HG03066 (cell line): Measurements from ENCODE around the gene SNRPB2.
A peak's percentile ranks its signal among the peaks of the same experiment; 100 is the strongest.

Experiments
- ATAC-seq: cut with Tn5 transposase; IDR thresholded peaks from one replicate; pipeline ENCODE4 v1.9.1; 2021; ENCODE audit warnings: low read depth; ENCODE audit not compliant: unreplicated experiment

SNRPB2 gene

DNA sequence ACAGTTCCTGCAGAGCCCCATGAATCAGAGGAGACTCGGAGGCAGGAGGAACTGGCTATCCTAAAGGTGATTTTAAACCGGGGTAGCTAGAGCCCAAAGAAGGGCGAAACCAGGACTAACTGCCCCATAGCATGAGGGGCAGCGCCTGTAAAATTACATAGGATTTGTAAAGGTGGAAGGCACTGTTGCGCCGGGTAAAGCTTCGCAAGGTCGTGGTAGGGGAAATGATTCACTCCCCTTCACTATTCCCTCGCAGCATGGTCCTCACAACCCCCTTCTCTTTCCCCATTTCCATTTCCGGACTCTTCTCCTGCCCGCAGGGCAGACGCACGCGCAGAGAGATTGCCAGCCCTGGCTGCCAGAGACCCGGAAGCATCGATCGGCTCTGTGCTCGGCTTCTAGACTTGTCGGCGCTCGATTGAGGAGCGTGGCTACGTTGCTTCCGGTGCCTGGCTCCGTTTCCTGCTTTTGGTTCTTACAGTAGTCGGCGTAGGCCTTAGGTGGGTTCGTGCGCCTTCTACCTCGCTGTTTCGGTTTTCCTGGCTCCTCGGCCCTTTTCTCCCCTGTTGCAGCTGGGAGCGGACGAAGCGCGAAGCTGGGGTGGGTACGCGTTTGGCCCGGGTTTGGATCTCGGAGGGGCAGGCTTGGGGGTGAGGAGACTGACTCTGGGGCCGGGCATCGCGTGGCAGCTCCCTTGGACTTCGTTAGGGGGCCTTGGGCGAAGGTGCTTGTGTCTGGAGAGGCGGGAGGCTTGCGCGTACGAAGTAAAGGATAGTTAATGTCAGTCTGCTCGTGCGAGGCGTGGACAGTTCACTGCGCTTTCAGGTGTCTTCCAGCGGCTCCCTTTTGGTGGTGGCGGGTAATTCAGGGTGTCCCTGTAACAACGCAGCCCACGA is at the start of gene SNRPB2:
Gene SNRPB2 (plus strand): TSS at position 462 of the 896 bp plus-strand sequence. CDS start 1,677 bp downstream, outside the sequence.
- peak; percentile 99 for ATAC-seq

DNA sequence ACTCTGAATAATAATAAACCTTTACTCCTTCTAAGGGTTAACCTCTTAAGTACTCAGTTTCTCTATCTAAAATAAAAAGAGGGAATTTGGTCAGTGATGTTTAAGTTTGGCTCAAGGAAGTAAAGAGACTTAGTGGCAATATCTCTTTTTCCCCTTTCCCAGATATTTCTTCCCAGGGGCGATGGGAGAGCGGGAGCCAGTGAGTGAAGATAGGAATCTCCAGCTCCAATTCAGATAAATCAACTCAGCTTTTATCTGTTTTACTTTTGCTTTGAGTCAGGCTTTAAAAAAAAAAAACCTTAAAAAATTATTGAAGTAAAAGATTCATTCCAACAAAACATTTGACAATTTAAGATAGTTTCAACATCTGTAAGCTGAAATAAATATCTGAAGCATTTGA is 45.4 kb upstream of the SNRPB2 start:
- no peak for ATAC-seq

DNA sequence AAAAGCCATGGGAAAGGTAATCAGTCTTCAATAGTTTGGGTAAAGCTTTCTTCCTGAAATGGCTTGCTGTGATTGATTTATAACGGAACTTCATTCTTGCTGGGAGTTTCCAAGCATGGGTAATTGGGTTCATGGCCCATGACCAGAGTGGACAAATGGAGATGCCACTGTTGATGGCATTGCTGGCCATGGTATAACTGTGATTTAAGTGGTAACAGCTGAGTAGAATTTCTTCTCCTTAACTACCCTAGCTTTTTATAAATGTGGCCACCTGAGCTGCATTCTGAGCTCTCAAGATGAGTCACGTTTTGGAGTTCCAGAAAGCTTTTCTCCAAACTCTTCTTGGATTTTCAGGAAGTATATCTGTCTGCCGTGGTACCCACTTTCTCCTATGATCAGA is 39.9 kb upstream of the SNRPB2 start:
- ATAC-seq: no peak

DNA sequence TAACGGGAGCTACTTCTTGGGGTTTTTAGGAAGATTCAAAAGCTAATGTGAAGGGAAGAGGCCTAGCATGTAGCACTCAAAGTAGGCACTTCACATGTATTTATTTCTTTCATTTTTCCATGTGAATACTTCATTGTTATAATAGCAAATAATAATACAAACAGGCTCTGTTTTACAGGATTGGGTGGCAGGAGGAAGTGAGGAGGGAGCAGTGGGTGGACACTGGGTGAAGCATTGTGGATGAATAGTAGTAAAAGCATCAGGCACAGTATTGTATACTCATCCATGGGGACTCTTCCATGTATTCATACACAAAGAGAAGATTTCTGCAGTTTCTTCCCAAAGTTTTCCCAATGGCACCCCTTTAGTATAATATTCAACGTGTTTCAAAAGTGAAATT is 38.4 kb upstream of the SNRPB2 start:
- ATAC-seq: no peak

DNA sequence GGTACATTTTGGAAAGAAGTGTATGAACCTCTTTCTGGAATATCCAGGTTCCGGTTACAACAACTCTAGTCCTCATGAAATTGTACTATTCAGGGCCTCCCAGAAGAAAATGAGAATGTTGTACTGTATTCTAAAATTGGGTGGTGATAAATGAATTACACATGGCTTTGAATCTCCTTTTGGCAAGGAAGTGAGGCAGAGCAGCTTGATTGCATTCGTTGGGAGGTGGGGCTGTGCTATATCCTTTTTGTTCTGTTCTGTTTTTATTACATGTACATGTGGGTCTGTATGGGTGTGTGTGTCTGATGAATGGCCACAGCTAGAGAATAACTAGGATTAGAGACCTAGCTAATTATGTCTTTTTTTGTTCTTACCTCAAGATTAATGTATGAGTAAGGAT is 37.8 kb upstream of the SNRPB2 start:
- ATAC-seq: no peak

DNA sequence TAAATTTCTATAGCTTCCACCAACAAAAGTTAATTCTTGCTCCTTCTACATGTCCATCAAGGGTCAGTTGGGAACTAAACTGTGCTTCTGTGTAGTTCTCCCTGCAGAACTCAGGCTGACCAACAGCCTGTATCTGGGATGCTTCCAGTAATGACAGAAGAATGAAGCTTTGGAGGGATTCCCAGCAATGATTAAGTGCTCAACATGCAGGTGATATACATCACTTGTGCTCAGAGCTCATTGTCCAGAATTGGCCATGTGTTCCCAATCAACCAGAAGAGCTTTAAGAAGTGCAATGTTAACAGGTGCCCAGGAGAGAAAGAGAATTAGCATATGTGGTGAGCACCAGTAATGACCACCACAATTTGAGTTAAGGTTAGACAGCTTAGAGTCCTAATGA is 37.4 kb upstream of the SNRPB2 start:
- no peak for ATAC-seq

DNA sequence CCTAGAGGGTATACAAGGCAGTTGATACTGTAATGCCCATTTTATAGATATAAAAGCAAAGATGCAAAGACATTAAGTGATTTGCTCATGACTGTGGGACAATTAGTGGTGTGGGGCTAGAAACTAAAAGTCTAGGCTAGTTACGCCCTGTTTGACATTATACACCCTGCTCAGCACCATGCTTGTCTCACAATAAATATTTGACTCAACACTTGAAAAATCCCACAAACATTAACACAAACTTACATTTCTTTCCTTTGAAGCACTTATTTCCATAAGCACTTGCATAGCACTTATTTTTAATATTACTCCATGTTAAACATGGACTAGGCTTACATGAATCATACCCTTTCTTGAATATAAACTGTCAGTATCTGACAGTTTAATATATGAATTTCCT is 36.5 kb upstream of the SNRPB2 start:
- ATAC-seq: no peak

DNA sequence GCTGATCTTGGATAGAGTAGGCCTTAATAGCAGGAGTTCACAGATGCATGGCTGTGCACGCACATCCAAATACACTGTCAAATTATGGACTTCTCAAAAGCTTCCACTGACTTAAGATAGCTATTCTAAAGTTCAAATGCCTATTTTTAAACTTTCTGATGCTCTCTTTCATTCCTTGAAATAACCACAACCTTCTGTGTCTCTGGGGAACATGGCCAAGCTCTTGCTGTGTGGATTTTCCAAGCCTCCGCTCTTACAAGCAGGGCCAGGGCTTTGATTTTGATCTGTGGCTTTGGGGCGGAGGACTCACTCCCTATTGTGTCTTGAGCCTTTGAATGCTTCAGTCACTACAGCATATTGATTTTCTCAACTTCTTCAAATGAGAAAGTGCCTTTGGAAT is 35.7 kb upstream of the SNRPB2 start:
- no peak for ATAC-seq

DNA sequence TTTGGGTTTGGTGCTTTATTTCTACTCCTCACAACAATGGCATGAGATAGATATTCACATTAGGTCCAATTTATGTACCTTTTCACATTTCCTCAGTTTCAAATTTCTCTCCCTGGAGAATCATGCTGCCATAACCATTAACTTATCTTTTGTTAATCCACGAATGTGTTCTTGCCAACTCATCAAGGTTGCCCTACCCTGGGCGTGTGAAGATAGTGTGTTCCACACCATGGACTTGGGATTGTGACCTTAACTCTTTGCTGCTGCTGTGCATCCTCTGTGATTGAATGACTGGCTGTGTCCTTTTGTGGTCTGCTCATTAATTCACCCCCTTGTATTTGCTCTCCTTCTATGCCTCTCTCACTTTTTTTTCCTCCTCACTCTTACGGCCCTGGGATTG is 34.2 kb upstream of the SNRPB2 start:
- ATAC-seq: no peak

DNA sequence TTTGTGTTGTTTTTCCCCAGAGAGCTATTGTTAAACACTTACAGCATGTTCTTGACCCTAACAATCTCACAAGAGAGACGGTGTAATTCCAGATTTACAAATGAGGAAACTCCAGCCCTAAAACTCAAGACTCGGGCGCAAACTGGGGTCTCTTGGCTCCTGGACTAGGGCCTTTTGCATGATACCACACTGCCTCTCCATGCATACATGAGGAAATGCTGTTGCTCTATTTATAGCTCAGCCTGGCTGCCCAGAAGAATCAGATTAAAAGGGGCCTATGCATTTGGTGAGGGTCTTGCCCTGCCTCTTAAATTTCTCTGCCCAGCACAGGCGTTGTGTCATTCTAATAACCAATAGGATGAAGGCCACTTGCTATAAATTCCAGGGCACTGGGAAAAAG is 30.5 kb upstream of the SNRPB2 start:
- ATAC-seq: no peak

DNA sequence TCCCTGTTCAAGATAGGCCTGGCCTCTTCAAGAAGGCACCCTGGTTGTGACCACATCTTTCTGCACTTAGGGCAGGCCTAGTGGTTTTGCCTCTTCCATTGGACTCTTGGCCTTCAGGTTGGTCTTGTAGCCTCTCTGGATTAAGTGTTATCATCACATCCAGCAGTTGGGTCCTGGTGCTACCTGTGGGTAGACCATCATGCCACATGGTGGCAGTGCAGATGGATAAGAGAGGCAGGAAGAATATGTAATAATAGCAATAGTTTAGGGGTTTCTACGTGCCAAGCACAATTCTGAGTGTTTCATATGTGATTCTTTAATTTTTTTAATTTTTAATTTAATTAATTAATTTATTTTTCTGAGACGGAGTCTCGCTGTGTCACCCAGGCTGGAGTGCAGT is 28.5 kb upstream of the SNRPB2 start:
- no peak for ATAC-seq

DNA sequence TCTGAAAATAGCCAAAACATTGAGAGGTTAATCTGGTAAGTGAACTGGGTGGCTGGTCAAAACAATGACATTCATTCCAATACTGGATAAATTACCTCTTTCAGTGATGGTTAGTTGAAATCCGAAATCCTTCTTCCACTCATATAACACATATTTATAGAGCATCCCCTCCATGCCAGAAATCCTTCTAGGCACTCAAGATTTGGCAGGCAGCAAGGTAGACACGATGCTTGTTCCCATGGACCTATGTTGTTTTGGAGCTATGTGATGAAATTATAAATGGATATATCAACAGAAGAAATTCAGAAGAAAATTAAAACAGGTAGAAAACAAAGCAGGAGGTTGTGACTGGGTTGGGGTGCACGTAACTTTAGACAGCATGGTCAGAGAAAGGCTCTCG is 26.3 kb upstream of the SNRPB2 start:
- ATAC-seq: no peak

DNA sequence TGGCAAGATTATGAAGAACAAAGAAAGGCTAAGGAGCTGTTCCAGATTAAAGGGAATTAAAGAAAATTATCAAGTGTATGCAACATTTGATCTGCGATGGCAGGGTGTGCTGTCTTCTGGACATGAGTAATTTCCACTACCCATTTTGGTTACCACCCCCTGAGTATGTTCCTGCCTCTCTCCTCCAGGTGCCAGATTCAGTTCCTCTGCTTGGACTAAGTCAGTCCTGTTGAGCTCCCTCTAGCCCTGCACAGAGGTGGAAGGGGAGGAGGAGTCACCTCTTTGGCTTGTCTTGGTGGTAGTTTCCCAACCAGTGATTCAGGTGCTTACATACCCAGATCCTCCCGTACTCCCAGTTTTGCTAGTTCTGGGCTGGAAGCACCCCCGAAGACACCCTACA is 22.2 kb upstream of the SNRPB2 start:
- ATAC-seq: no peak

DNA sequence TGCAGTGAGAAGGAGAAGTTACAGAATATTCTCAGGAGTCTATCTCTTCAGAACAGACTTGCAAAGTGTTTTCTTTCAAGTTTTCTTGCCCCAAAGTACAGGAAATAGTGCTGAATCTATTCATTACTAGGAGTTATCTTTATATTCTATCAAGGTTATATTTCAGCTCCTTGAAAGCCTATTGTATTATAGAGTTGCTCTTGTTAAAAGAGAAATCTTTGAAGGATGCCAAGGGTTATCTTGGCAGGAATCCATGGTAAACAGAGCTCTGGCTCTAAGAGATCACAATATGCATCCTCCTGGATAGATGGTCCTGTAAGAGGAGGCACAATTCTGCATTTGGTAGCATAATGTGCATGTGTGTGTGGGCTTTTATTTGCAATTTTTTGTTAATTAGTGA is 21.2 kb upstream of the SNRPB2 start:
- ATAC-seq: no peak

DNA sequence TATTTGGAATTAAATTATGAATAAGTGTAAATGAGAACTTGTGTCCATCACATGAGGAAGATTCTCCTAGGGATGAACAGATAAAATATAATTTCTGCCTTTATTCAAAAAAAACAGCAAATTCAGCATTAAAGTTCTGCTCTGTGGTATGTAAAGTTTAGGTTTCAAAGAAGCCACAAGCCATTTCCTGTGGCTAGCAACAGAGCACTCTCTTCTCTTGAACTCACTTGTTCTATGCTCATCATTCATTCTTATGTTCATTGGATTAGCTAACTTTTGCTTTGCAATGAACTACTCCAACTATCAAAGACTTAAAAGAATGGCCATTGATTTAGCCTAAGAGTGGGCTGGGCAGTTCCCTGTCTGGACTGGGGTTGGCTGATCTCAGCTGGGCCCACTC is 20.8 kb upstream of the SNRPB2 start:
- peak; percentile 91 for ATAC-seq

DNA sequence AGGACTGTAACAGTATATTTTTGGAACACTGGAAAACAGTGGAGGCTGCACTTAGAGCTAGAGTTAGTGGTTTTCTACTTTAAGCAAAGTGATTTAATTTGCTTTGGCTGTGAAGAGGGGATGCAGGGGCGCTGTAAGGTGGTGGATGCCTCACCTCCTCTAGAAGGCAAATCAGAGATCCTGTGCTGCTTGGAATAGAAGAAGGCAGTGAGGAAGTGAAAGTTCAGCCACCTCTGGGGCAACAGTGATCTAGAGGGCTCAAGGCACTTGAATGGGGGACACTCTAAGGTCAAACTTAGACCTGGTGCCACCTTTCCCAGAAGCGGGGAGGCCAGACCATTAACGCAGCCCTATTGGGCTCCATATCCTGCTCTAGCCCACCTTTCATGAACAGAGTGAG is 19.0 kb upstream of the SNRPB2 start:
- ATAC-seq: no peak

DNA sequence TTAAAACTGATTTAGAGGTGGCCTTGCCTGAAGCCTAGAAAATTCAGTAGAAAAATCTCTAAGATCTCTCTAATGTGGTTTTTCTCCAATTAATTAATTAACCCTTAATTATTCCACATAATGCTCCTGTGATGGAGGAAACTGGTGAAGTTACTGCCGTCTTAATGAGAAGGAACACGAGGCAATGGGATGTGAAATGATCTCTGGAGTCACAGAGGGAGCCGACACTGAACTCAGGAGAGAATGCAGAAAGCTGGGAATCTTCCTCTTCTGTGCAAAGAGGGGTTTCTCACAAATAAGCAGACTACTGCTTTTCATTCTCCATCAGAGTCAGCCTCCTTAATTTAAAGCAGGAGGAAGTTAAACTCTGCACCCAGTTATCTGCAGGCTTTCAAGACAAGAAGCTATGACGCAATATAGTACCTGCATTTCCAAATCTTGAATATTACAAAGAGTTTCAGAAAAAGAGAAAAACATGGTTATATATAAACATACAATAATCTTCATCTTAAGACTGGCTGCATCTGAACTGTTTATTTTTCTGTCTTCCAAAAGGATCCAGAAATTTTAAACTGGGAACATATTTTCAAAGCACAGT is 18.1 kb upstream of the SNRPB2 start:
- ATAC-seq: no peak

DNA sequence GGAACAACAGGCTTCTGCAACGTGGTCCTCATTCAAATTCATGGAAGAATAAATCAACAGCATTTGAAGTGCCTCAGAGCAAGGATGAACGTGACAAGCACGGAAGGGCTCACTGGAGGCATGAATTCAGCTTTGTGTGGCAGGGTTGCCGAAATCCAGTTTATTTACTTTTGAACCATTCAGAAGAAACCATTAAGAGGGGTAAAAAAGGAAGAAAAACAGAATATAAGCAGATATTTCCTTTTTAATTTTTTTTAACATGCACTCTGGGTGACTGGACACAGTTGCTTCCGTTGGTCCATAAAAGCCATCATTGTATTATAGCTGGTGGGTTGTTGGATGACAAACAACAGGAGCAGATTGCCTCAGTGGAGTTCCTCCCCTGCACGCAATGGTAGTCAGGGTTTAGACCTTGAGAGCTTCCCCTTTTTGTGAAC is 17.3 kb upstream of the SNRPB2 start:
- no peak for ATAC-seq

DNA sequence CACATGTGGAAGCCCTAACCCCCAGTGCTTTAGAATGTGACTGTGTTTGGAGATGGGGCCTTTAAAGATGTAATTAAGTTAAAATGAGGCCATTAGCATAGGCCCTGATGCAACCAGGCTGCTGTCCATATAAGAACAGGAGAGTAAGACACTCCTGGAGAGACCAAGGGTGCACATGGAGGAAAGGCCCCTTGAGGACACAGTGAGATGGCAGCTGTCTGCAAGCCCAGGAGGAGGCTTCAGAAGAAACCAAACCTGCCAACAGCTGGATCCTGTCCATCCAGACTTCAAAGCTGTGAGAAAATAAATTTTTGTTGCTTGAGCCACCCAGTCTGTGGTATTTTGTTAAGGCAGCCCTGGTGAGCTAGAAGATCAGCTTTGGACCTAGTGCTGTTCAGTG is 16.8 kb upstream of the SNRPB2 start:
- no peak for ATAC-seq

DNA sequence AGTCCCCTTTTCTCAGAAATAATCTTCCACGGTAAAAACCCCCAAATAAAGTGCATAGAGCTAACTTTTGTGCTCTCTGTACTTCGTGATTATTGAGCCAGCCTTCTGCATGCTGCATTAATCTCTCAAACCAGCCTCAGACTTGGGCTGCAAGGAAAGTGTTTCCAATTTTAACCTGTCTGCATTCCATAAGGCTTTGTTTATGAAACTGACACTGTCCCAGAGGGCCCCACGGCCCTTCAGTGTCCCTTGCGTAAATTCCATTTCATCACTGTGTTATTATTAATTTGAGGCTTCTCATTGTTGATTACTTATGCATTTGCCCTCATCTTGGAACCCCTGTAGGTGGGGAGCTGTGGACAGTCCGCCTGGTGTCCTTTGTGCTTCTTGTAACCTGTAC is 15.6 kb upstream of the SNRPB2 start:
- ATAC-seq: no peak

DNA sequence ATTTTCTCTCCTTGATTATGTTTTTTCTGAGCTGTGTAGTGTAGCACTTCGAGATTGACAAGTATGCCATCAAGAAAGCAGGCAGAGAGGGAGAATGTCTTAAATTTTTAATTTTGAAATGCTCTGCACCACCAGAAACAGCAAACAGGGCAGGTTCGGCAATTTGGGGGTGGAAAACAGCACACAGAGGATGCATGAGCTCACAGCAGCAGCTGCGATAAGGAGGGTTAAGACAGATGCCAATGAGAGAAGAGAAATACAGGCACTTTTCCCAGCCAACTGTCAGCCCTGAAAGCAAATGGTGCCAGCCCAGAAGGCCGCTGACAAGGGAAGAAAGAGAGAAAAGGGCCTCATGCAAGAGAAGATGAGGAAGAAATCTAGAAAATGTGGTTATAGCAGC is 15.1 kb upstream of the SNRPB2 start:
- no peak for ATAC-seq

DNA sequence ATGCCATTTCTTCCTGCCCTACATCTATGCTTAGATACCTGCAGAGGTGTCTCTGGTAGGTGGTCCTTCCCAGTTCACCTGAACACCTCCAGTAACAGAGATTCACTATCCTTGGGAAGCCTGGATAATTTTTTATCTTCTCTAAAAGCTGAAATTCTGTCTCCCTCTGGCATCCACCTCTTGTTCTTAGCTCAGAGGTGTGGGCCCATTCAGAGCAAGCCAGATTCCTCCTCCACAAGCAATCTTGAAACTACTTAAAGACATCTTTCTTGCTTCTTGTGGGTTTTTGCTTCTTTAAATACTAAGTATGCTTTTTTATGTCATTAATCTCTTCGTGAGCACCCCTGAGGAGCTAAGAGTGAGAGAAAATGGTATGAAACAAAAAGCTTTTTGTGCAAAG is 10.4 kb upstream of the SNRPB2 start:
- ATAC-seq: no peak
